ENCODE measurements around the gene DAB2IP.

DNA sequence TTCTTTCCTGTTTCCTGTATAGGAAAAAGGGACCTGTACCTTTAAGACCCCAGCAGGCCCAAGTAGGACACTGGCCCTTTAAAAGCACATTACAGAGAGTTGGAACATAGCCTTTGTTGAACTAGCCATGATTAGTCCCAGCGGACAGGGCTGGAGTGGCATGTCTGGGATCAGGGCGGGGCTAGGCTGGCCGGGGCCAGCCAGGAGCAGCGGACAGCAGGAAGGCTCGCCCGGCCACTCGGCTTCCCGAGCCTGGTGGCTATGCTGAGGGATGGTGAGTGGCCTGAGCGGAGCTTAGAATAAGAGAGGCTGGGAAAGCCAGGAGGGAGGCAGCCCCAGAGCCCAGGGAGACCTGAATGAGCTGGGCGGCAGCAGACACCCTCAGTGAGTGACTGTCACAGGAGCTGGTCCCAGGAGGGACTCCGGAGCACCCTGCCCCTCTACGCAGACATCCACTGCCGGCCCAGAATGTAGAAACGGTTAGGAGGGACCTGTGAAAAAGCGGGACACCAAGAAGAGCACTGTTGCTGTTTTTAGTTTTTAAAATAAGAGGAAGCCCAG is 92.1 kb downstream of the DAB2IP start:
- TF ChIP-seq, protein P1, sequence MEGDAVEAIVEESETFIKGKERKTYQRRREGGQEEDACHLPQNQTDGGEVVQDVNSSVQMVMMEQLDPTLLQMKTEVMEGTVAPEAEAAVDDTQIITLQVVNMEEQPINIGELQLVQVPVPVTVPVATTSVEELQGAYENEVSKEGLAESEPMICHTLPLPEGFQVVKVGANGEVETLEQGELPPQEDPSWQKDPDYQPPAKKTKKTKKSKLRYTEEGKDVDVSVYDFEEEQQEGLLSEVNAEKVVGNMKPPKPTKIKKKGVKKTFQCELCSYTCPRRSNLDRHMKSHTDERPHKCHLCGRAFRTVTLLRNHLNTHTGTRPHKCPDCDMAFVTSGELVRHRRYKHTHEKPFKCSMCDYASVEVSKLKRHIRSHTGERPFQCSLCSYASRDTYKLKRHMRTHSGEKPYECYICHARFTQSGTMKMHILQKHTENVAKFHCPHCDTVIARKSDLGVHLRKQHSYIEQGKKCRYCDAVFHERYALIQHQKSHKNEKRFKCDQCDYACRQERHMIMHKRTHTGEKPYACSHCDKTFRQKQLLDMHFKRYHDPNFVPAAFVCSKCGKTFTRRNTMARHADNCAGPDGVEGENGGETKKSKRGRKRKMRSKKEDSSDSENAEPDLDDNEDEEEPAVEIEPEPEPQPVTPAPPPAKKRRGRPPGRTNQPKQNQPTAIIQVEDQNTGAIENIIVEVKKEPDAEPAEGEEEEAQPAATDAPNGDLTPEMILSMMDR (conservative IDR thresholded peaks at IDR 0.05; ENCODE audit: low read depth in 2 of 2), result no peak
- no peak for TF ChIP-seq EZH2phosphoT487 (IDR thresholded peaks at IDR 0.05; ENCODE audit: unreplicated experiment)
- no peak for TF ChIP-seq JUNB (IDR thresholded peaks at IDR 0.05; ENCODE audit: unreplicated experiment)
- TF ChIP-seq EZH2 (IDR thresholded peaks at IDR 0.05; ENCODE audit: low read depth, unreplicated experiment), result no peak
- no peak for TF ChIP-seq POLR2AphosphoS5 (IDR thresholded peaks at IDR 0.05; ENCODE audit: low read depth)
- TF ChIP-seq NANOG (IDR thresholded peaks at IDR 0.05; ENCODE audit: borderline replicate concordance), result no peak

All from GM23338 (cell line).